Suppressor macrophage (primary cell): Measurements from ENCODE around the gene ZNF189.

Source experiments
- DNase-seq, 4 experiments: peaks; one replicate each; pipeline ENCODE4 v3.0.0-alpha.2; 2020 to 2022
- total RNA-seq, 17 experiments: gene quantifications; one replicate each; lab custom pipeline; 2026; ENCODE audit warnings: mixed read lengths in 6 of 17, inconsistent platforms in 3 of 17; lab: John Stamatoyannopoulos, UW

Gene ZNF189
- 19.5 to 60.2 (median 31.1) reads per million in 17 experiments for total RNA-seq

DNA sequence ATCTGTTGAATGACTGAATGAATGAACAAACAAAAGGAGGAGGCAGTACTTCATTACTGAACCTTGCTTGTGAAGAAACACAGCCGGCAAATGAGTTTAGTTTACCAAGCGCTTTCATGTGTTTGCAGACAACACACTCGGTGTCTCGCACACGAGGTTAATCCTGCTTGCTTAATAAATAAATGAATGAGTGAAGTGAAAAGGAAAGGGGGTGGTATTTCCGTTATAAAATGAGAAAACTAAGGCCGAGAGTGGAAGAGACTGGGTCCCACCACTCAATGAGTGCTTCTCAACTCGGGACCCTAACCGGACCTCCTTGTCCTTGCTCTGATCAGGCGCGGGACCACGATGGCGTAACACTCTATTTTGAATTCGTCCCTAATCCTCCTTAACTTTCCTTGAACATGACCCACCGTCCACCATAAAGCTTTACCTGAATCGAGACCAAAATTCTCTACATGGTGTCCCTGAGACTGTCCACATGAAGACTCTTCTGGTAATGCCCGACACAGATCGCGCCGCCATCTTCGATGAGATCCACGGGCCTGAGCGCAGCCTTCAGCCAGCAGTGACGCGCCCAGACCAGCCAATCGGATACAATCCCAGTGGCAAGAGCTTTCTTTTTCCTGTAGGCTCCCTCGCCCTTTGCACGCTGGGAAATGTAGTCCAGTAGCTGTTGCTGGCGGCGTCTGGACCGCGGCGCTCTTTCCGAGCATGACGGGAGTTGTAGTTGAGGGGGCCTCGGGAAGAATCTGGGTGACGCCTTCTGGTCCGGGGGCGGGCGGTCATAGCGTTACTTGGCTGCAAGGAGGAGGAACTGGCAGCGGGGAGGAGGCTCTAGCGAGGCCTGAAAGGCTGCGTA is at the start of gene ZNF189, which contains the start of gene MRPL50:
ZNF189 (plus strand) TSS at position 784 of the 862 bp plus-strand sequence. CDS start 306 bp downstream, outside the sequence.
MRPL50 (minus strand) TSS at position 551 of the 862 bp plus-strand sequence; CDS start at position 525, 26 bp downstream.
- peak; percentile 98 to 99 (median 99) for DNase-seq

DNA sequence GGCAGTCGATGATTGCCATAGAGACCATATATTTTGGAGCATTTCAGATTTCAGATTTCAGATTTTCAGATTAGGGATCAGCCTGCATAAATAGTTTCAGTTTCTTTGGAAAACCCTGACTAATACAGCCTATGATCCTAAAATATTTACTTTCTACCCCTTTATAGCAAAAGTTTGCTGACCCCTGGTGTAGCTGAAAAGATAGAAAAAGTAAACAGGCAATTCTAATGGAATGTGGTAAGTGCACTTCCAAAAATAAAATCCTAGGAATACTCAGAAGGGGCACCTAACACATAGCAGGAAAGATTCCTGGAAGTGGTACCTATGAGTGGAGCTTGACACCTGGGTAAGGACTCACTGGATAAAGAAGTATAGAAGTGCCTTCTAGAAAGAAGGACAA is 48.4 kb upstream of the ZNF189 start:
- no peak for DNase-seq

GRCh38 chr9:101352892-101353463 is 45.7 kb upstream of the ZNF189 start:
- DNase-seq: no peak

DNA sequence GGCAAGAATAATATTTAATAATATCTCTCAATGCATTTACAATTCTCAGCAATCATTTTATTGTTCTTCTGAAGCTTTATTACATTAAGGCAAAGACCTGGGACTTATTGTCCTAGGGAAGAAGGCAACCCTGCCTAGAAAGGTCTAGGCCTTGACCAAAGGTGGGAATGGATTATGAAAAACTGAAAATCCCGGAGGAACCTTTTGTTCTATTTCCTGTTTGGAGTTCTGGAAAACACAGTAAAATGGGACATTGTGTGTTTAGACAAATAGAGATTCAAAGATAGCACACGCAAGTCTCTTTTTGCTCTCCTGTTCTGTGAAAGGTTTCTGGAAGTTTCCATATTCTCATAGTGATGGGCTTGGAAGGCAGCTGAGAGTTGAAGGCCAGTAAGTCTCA is 45.0 kb upstream of the ZNF189 start:
- DNase-seq: no peak

DNA sequence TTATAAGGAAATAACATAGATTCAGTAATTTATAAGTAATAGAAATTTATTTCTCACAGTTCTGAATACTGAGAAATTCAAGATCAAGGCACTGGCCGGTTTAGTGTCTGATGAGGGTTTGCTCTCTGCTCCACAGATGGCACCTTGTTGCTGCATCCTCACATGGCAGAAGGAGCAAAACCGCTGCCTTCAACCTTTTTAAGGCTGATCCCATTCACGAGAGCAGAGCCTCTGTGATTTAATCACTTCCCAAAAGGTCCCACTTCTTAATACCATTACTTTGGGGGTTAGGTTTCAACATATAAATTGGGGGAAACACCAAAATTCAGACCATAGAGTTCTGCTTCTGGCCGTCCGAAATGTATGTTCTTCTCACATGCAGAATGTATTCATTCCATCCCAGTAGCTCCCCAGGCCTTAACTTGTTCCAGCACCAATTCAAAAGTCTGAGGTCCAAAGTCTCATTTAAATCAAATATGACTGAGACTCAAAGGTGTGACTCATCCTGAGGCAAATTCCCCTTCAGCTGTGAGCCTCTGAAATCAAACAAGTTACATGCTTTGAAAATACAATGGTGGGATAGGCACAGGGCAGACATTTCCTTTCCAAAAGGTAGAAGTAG is 44.4 kb upstream of the ZNF189 start:
- DNase-seq: no peak

GRCh38 chr9:101354765-101355708 is 43.6 kb upstream of the ZNF189 start:
- DNase-seq: no peak

DNA sequence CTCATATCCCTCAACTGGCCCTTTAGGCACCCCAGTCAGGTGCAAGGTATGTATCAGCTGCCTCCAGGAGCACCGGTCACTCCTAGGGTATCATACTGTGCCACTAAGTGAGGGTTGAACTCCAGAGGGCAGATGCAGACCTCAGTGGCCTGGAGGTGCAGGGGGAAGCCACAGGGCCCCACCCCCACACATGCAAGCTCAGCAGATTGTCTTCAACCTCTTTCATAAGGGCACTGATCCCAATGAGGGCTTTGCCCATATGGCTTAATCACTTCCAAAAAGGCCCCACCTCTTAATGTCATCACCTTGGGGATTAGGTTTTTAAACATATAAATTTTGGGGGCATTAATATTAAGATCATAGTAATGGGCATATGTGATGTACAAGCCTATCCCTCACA is 42.0 kb upstream of the ZNF189 start:
- DNase-seq: no peak

DNA sequence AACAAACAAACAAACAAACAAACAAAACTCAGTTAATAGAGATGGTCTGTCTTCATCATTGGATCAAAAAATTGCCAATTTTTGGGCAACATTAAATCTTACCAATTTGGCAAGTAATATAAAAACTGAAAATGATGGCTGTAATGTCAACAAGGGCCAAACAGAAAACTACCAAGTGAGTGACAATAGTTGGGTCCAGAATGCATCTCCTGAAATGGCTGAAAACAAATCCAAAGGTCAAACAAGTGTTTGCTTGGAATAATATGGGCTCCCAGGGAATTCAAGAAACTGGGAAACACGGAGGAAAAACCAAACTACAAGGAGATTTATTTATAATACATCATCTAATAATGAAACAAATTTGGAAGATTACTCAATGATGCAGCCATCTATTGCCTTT is 39.0 kb upstream of the ZNF189 start:
- DNase-seq: no peak

DNA sequence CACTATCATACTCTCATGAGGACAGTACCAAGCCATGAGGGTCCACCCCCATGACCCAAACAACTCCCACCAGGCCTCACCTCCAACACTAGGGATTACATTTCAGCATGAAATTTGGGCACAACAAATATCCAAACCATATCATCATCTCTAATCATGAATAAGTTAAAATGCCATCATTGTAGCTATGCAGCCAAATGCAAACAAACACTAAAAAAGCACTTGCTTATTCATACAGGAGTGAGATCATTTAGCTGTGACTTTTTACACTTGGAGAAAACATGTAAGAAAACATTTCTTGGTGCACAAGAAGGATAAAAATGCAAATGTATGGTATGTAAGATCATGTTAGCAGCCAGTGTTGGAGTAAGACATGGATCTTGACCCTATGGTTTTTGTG is 38.0 kb upstream of the ZNF189 start:
- no peak for DNase-seq

GRCh38 chr9:101362450-101362849 is 36.2 kb upstream of the ZNF189 start:
- no peak for DNase-seq

GRCh38 chr9:101365181-101365580 is 33.5 kb upstream of the ZNF189 start:
- no peak for DNase-seq

DNA sequence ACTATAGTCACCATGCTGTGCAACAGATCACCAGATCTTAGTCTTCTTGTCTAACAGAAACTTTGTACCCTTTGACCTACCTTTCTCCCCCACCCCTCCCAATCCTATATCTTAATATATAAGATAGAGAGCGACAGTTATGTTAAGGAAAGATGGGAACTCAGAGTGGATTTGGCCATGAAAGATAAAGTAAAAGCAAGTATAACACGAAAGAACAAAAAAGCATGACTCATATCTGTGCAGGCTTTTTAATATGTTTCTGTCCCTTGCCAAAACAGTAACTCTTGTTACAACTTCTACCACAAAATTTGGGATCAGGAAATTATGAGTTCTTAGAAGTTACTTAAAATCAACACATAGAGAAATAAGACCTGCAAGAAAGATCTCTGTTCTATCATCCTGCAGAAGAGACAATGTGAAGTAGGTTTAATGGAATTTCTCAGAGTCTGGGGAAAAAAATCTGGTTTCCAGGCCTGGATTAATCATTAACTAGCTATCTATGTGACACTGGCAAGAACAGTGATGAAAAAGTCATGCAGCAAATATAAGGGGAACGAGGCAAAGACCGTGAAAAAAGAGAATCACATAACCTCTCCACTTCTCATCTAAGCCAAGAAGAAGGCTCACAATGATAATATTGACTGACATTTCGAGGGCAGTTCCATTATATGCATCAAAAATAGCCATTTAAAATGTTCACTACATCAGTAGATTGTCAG is 32.5 kb upstream of the ZNF189 start:
- DNase-seq: no peak

DNA sequence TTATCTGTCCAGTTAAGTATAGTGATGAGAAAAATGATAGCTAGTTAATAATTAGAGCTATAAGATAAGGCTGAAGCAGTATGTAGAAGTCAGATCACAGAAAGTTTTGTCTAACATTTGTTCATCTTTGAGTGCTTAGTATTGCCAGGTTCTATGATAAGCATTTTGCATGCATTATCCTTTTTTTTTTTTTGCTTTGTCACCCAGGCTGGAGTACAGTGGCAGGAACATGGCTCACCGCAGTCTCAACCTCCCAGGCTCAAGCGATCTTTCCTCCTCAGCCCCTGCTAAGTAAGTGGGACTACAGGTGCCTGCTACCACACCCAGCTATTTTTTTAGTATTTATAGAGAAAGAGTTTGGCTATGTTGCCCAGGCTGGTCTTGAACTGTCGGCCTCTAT is 31.3 kb upstream of the ZNF189 start:
- no peak for DNase-seq

DNA sequence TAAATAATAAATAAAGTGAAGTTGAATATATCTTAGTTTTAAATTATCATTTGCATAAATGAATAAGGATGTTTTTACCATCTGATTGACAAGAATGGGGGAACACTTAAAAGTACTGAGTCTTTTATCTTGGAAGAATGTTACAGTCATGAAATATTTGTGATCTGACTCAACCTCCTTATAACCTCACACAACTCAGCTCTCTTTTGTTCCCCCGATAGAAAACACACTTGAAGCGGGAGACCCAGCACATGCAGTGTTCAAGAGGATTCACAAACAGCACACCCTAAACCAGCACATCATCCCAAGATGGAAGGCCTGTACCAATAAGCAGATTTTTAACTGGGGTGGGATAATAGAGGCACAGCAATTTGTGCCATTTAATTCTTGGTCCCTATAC is 29.4 kb upstream of the ZNF189 start:
- DNase-seq: no peak

GRCh38 chr9:101369884-101370531 is 28.6 kb upstream of the ZNF189 start:
- DNase-seq: no peak

DNA sequence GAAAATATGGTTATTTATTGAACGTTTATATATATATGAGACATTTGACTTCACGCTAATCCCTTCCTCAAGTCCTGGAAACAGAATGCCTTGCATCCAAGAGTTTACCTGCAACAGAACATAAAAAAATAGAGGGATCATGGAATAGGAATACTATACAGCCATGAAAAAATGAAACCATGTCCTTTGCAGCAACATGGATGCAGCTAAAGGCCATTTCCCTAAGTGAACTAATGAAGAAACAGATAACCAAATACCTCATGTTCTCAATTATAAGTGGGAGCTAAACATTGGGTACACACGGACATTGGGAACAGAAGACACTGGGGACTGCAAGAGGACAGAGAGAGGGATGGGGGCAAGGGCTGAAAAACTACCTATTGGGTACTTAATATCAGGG is 26.8 kb upstream of the ZNF189 start:
- DNase-seq: no peak

DNA sequence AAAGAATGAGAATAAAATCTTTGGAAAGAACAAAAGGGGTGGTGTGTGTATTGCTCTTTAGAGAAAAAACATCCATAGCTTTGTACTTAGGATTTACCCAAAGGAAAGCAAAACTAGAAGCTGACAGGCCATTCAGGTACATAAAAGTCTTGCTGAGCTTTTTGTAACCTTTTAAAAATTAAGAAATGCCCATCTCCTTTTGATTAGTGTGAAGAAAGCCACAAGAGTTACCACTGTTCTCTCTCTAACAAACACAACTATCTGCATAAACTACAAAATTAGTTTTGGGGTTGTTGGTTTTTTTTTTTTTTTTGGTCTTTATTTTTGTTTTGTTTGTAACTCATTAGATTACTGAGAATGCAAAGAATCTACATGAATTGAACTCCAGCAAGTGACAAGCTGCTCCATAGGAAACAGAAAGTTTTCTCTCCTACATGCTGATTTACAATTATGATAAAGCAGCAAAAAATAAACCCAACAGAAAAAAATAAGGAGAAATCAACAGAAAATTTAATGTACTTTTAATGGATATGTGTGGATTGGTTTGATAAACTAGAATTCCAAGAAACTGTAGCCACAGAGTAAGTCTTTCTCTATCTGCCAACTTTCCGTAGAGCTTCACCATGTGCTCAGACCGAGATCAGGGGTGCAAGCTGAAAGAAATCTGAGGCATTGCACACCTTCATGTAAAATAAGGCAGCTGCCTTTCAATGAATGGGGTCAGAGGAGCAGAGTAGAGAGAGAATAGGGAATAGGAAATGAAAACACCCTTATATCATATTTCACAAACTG is 26.1 kb upstream of the ZNF189 start:
- no peak for DNase-seq

DNA sequence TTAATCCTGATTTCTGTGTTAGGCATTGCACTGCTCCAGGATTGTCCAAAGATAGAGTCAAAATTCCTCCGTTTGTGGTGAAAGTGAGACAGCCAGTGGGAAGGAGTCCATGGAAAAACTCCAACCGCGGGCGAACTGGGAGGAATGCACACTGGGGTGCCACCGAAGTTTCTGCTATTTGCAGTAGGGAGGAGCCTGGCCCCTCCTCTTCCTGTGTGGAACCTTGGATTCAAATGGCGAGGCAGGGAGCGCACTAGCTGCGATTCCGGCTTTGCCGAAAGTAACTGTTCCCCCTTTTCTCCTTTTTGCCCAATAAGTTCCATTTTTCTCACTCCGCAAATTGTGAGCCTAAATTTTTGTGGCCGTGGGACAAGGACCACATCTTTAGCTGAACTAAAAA is 23.1 kb upstream of the ZNF189 start:
- DNase-seq: no peak

DNA sequence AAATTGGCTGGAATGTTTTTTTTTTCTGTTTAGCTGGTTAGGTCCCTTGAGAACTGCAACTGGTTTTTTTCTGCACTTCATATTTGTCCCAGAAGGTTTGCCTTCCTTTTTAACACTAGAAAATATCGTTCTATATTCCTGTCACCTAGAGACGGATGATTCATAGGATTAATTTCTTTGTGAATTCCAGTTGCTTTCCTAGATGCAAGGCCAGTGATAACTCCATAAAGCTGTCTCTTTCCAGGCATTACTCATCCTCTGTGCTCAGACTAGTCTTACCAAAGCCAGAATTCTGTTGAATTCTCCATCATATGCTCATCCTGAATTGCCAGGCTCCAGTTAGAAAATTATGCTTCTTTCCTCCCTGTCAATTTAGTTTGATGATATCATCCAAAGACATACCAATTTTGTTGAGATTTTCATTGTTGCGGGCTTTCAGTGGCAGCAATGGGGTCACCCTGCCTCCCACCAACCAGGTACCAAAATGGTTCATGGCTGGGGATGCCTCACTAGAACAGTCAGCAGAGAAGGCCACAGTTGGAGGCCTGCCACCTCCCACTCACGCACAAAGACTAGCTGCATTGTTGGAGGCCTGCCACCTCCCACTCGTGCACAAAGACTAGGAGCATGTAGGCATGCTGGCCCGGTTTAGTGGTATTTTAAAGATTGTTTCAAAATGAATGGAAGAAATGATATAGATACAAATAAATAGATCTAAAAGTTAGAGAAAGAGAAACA is 22.4 kb upstream of the ZNF189 start:
- DNase-seq: no peak

- no peak for DNase-seq
Measured at GRCh38 chr9:101380295-101380694, 18.4 kb upstream of the ZNF189 start.
